ENCODE data around the gene HEYL.

Gene HEYL

GRCh38 chr1:39593386-39593785, 46.1 kb downstream of the HEYL start:
- DNase-seq: no peak

GRCh38 chr1:39592069-39592468, 47.4 kb downstream of the HEYL start:
- no peak for DNase-seq

GRCh38 chr1:39590546-39590945, 48.9 kb downstream of the HEYL start:
- DNase-seq: no peak

- DNase-seq: no peak
These were observed 53.5 kb downstream of the HEYL start for GRCh38 chr1:39585933-39586332.

- no peak for DNase-seq
These were observed 63.3 kb downstream of the HEYL start for GRCh38 chr1:39576016-39576657.

GRCh38 chr1:39575191-39576015, 64.0 kb downstream of the HEYL start:
- no peak for DNase-seq

- DNase-seq: no peak
These were observed 64.8 kb downstream of the HEYL start for GRCh38 chr1:39574646-39575045.
